CD14-positive monocyte (primary cell): ENCODE results near the gene PCDHGA2. TPM values are rescaled to one million over a fixed set of nuclear protein-coding genes. Genes with fewer than 3 reads are reported as not detected.

Experiments used
- DNase-seq, 3 donors: peaks; one replicate each; pipeline ENCODE4 v3.0.0-alpha.2; 2011 to 2022
- H2AFZ ChIP-seq: 2 replicates; pipeline ENCODE4 v1.6.0; 2012; ENCODE audit warnings: mild to moderate bottlenecking, low read depth, low read length, inconsistent platforms; ENCODE audit not compliant: insufficient read depth, poor library complexity, severe bottlenecking
- H3K27ac ChIP-seq, 2 donors: 1 replicate in 1 of 2; 2 replicates in 1 of 2; pipeline ENCODE4 v1.5.1; 2012 to 2013; ENCODE audit warnings: low read length in 2 of 2, control low read depth in 1 of 2, inconsistent platforms in 1 of 2, low read depth in 1 of 2, mild to moderate bottlenecking in 1 of 2
- H3K27me3 ChIP-seq, 2 donors: one replicate each; pipeline versions ENCODE4 v1.6.0 to v1.6.1; 2011 to 2013; ENCODE audit warnings: low read length in 2 of 2; ENCODE audit not compliant: control insufficient read depth in 2 of 2, insufficient read depth in 2 of 2
- H3K36me3 ChIP-seq, 2 donors: replicated peaks in 1 of 2; 1 replicate in 1 of 2; 2 replicates in 1 of 2; pipeline versions ENCODE4 v1.5.1 to v1.6.1; 2012 to 2013; ENCODE audit warnings: low read length in 2 of 2, control low read depth in 1 of 2, inconsistent platforms in 1 of 2, mild to moderate bottlenecking in 1 of 2; ENCODE audit not compliant: insufficient read depth in 2 of 2, control insufficient read depth in 1 of 2
- H3K4me1 ChIP-seq, 2 donors: 1 replicate in 1 of 2; 2 replicates in 1 of 2; pipeline versions ENCODE4 v1.5.1 to v1.6.1; 2012 to 2013; ENCODE audit warnings: low read length in 2 of 2, control low read depth in 1 of 2, inconsistent platforms in 1 of 2, mild to moderate bottlenecking in 1 of 2, moderate library complexity in 1 of 2; ENCODE audit not compliant: insufficient read depth in 2 of 2, control insufficient read depth in 1 of 2
- H3K4me2 ChIP-seq: replicated peaks from 2 replicates; pipeline ENCODE3; 2012; ENCODE audit warnings: low read length, moderate library complexity, mild to moderate bottlenecking; ENCODE audit not compliant: poor library complexity, severe bottlenecking; ENCODE audit errors: extremely low read depth
- H3K4me3 ChIP-seq, 3 experiments: fragments of 200-600 bp in 1 of 3; sonication (generic) in 1 of 3; replicated peaks in 1 of 3; 1 replicate in 2 of 3; 2 replicates in 1 of 3; pipeline ENCODE4 v1.5.1; 2011 to 2013; ENCODE audit warnings: low read length in 3 of 3, mild to moderate bottlenecking in 3 of 3, control low read depth in 2 of 3, low read depth in 2 of 3, inconsistent platforms in 1 of 3, moderate library complexity in 1 of 3
- H3K79me2 ChIP-seq: 2 replicates; pipeline ENCODE4 v1.6.0; 2012; ENCODE audit warnings: mild to moderate bottlenecking, control low read depth, inconsistent platforms, low read length, moderate library complexity; ENCODE audit not compliant: insufficient read depth
- H3K9ac ChIP-seq: 2 replicates; pipeline ENCODE4 v1.6.0; 2017; ENCODE audit warnings: low read length, mild to moderate bottlenecking; ENCODE audit not compliant: insufficient read depth, poor library complexity, severe bottlenecking
- H3K9me3 ChIP-seq, 2 donors: replicated peaks in 1 of 2; 1 replicate in 1 of 2; 2 replicates in 1 of 2; pipeline versions ENCODE4 v1.5.1 to v1.6.1; 2012 to 2013; ENCODE audit warnings: low read length in 2 of 2, control low read depth in 1 of 2; ENCODE audit not compliant: control insufficient read depth in 1 of 2, insufficient read depth in 1 of 2
- H4K20me1 ChIP-seq: 2 replicates; pipeline ENCODE4 v1.6.0; 2012; ENCODE audit warnings: mild to moderate bottlenecking, low read length, control low read depth, moderate library complexity; ENCODE audit not compliant: insufficient read depth
- H3K27ac Mint-ChIP-seq, 7 donors: one replicate each; pipeline ENCODE4 v1.8.0; 2020; ENCODE audit warnings: mild to moderate bottlenecking in 7 of 7, mixed read lengths in 7 of 7, moderate library complexity in 6 of 7, inconsistent platforms in 2 of 7
- H3K27me3 Mint-ChIP-seq, 3 donors: one replicate each; pipeline ENCODE4 v1.8.0; 2021 to 2022; ENCODE audit warnings: low read depth in 3 of 3, mild to moderate bottlenecking in 3 of 3, mixed read lengths in 3 of 3, moderate library complexity in 3 of 3, inconsistent platforms in 1 of 3
- H3K36me3 Mint-ChIP-seq, 2 donors: one replicate each; pipeline ENCODE4 v1.8.0; 2020; ENCODE audit warnings: mixed read lengths in 2 of 2, inconsistent platforms in 1 of 2, mild to moderate bottlenecking in 1 of 2
- H3K4me1 Mint-ChIP-seq: one replicate; pipeline ENCODE4 v1.8.0; 2020; ENCODE audit warnings: mild to moderate bottlenecking, mixed read lengths
- H3K4me3 Mint-ChIP-seq, 2 donors: one replicate each; pipeline ENCODE4 v1.8.0; 2020; ENCODE audit warnings: mild to moderate bottlenecking in 2 of 2, mixed read lengths in 2 of 2, moderate library complexity in 1 of 2
- H3K9me3 Mint-ChIP-seq, 7 donors: one replicate each; pipeline ENCODE4 v1.8.0; 2020 to 2022; ENCODE audit warnings: mixed read lengths in 7 of 7, mild to moderate bottlenecking in 6 of 7, moderate library complexity in 6 of 7, inconsistent platforms in 2 of 7
- CTCF ChIP-seq: fragments of 200-600 bp; IDR thresholded peaks from one replicate; pipeline ENCODE4 v1.8.0; 2022; ENCODE audit warnings: antibody characterized with exemption, mild to moderate bottlenecking
- WGBS: methylation state at CpG from one replicate; pipeline ENCODE4 v1.1.5; 2013; ENCODE audit warnings: missing lambda C conversion rate; ENCODE audit not compliant: insufficient coverage; 5-methylcytosine and 5-hydroxymethylcytosine counted together
- intact Hi-C, 2 donors: fragments of 100-400 bp; cut with micrococcal nuclease; formaldehyde crosslinking; loops; one replicate each; pipeline versions ENCODE4 v1.15.0 to v1.15.1; 2023
- polyA plus RNA-seq, 3 donors: library from polyadenylated mRNA; depleted of rRNA in 1 of 3; unstranded in 2 of 3; stranded (reverse) in 1 of 3; fragments of 300-500 nt in 2 of 3; fragments of >200 nt in 1 of 3; fragmentation: Illumina TruSeq in 2 of 3; gene quantifications; 1 replicate in 2 of 3; 2 replicates in 1 of 3; pipeline ENCODE4 v1.2.3, GENCODE V29; 2012 to 2021

Gene PCDHGA2
- polyA plus RNA-seq, 3 donors: not detected

GRCh38 chr5:141349917-141350619, 11.5 kb downstream of the PCDHGA2 start, which contains the start of gene PCDHGB1:
Gene PCDHGB1, plus strand, starts transcription at chr5:141350099. Its CDS starts 162 bp downstream, at chr5:141350261.
- H3K36me3 Mint-ChIP-seq: peaks cover 9 to 11% of the 10 kb centered on the region in 2 donors
- peaks cover 22 to 60% of the 10 kb centered on the region in 2 donors for H3K27me3 ChIP-seq
- H3K27me3 Mint-ChIP-seq: peaks cover 32 to 58% (median 51%) of the 10 kb centered on the region in 3 donors
- peaks cover 37 to 76% (median 67%) of the 10 kb centered on the region in 7 donors for H3K9me3 Mint-ChIP-seq
- no peak within 1 kb of the TSS for H3K9ac ChIP-seq
- intact Hi-C loops: no loop called here
- no peak within 1 kb of the TSS for H3K27ac ChIP-seq
- H3K9me3 ChIP-seq: peaks cover 45 to 80% of the 10 kb centered on the region in 2 donors
- TF ChIP-seq CTCF: peak; percentile 16
- no peak within 1 kb of the TSS for H3K4me2 ChIP-seq
- no peak within 1 kb of the TSS for H2AFZ ChIP-seq
- WGBS: 22% methylated on average over 28 of the region's 29 CpGs
- no peaks in the 10 kb centered on the region for H4K20me1 ChIP-seq
- no peaks in the 10 kb centered on the region for H3K4me1 Mint-ChIP-seq
- no peak for DNase-seq
- H3K4me3 Mint-ChIP-seq: peak within 1 kb of the TSS in 1 of 2 donors; percentile 71
- H3K4me3 ChIP-seq: no peak within 1 kb of the TSS
- no peaks in the 10 kb centered on the region for H3K4me1 ChIP-seq
- no peaks in the 10 kb centered on the region for H3K36me3 ChIP-seq
- H3K79me2 ChIP-seq: no peaks in the 10 kb centered on the region
- no peak within 1 kb of the TSS for H3K27ac Mint-ChIP-seq

GRCh38 chr5:141351591-141351990, 13.0 kb downstream of the PCDHGA2 start:
- Mint-ChIP-seq H3K27ac (no peak overlapping the region), H3K4me1 (no peaks in the 10 kb centered on the region), H3K36me3 (peaks cover 5 to 6% of the 10 kb centered on the region in 2 donors), H3K4me3 (peak overlapping the region in 1 of 2 donors; percentile 31), H3K9me3 (peaks cover 38 to 81% (median 66%) of the 10 kb centered on the region in 7 donors), H3K27me3 (peaks cover 29 to 58% (median 53%) of the 10 kb centered on the region in 3 donors)
- no peaks in the 10 kb centered on the region for H3K36me3 ChIP-seq
- H2AFZ ChIP-seq: no peak overlapping the region
- intact Hi-C loops: no loop called here
- no peak for DNase-seq
- H3K79me2 ChIP-seq: no peaks in the 10 kb centered on the region
- H3K9ac ChIP-seq: no peak overlapping the region
- no peak for TF ChIP-seq CTCF
- H3K27ac ChIP-seq: no peak overlapping the region
- no peaks in the 10 kb centered on the region for H3K4me1 ChIP-seq
- 35% methylated on average over 21 of the region's 36 CpGs for WGBS
- no peak overlapping the region for H3K4me2 ChIP-seq
- H3K27me3 ChIP-seq: peaks cover 21 to 67% of the 10 kb centered on the region in 2 donors
- no peaks in the 10 kb centered on the region for H4K20me1 ChIP-seq
- H3K4me3 ChIP-seq: no peak overlapping the region
- peaks cover 51 to 81% of the 10 kb centered on the region in 2 donors for H3K9me3 ChIP-seq
